ENCODE measurements around the gene HSD17B2. TPM values are rescaled to one million over a fixed set of nuclear protein-coding genes. Genes with fewer than 3 reads are reported as not detected.

HSD17B2 gene
- total RNA-seq, 1 experiment from 2014 or later = 0.55 TPM

GRCh38 chr16:82033006-82033405, 2.0 kb upstream of the HSD17B2 start:
- H3K4me3 Mint-ChIP-seq = no peak overlapping the region
- CTCF ChIA-PET = interaction anchor here (0.8 to 2.2 kb wide), 5 partner anchors 28 to 231 kb away, joined by 3 to 10 read pairs (median 4); no protein-coding TSS in a partner anchor
- no peaks in the 10 kb centered on the region; the same call in 1 of the 2 replicates for H3K4me1 Mint-ChIP-seq
- POLR2A ChIA-PET = no interaction called here
- no peaks in the 10 kb centered on the region for H3K36me3 Mint-ChIP-seq
- no peak for ATAC-seq
- H3K9me3 Mint-ChIP-seq = no peaks in the 10 kb centered on the region
- no peak for DNase-seq (ENCODE audit: low spot score)
- TF ChIP-seq AFF4 (CRISPR knock-in tag; IDR thresholded peaks at IDR 0.05; ENCODE audit: borderline replicate concordance) (no peak), MYBL2 (CRISPR knock-in tag; IDR thresholded peaks at IDR 0.05) (no peak), CREM (CRISPR knock-in tag; IDR thresholded peaks at IDR 0.05) (no peak), USF1 (CRISPR knock-in tag; IDR thresholded peaks at IDR 0.05) (no peak), NR3C1 (CRISPR knock-in tag; conservative IDR thresholded peaks at IDR 0.05; ENCODE audit: low read depth) (no peak)
- no peaks in the 10 kb centered on the region for H3K27me3 Mint-ChIP-seq (ENCODE audit: low read depth)
- H3K27ac Mint-ChIP-seq = no peak overlapping the region

- POLR2A ChIA-PET = no interaction called here
- ATAC-seq = no peak
- Mint-ChIP-seq H3K4me1 (no peaks in the 10 kb centered on the region; the same call in 1 of the 2 replicates), H3K27ac (no peak overlapping the region), H3K9me3 (no peaks in the 10 kb centered on the region), H3K36me3 (no peaks in the 10 kb centered on the region), H3K4me3 (no peak overlapping the region), H3K27me3 (ENCODE audit: low read depth) (no peaks in the 10 kb centered on the region)
- CTCF ChIA-PET = interaction anchor here (0.6 to 2.2 kb wide), 5 partner anchors 144 to 380 kb away, joined by 4 to 10 read pairs (median 4); no protein-coding TSS in a partner anchor
- no peak for DNase-seq (ENCODE audit: low spot score)
- TF ChIP-seq AFF4 (CRISPR knock-in tag; IDR thresholded peaks at IDR 0.05; ENCODE audit: borderline replicate concordance) (no peak), ATF1 (CRISPR knock-in tag; IDR thresholded peaks at IDR 0.05) (no peak), ZNF138 (CRISPR knock-in tag; conservative IDR thresholded peaks at IDR 0.05) (no peak), HMGA2 (CRISPR knock-in tag; IDR thresholded peaks at IDR 0.05) (no peak), ZNF263 (CRISPR knock-in tag; IDR thresholded peaks at IDR 0.05; ENCODE audit: low read depth) (no peak), ZNF317 (CRISPR knock-in tag; IDR thresholded peaks at IDR 0.05; ENCODE audit: borderline replicate concordance, low read depth) (no peak), AR (CRISPR knock-in tag; IDR thresholded peaks at IDR 0.05) (no peak), JAZF1 (CRISPR knock-in tag; IDR thresholded peaks at IDR 0.05) (no peak), ZMAT4 (CRISPR knock-in tag; IDR thresholded peaks at IDR 0.05) (no peak), SP1 (CRISPR knock-in tag; conservative IDR thresholded peaks at IDR 0.05) (no peak), ARID4B (CRISPR knock-in tag; IDR thresholded peaks at IDR 0.05; ENCODE audit: borderline replicate concordance) (no peak), ESRRA (CRISPR knock-in tag; IDR thresholded peaks at IDR 0.05; ENCODE audit: borderline replicate concordance) (no peak)
These were observed 1.3 kb upstream of the HSD17B2 start for GRCh38 chr16:82033683-82034300.

All from WTC11 (cell line).